Smooth muscle cell (in vitro differentiated cells): Measurements from ENCODE around the gene RPP40. TPM values are rescaled to one million over a fixed set of nuclear protein-coding genes. Genes with fewer than 3 reads are reported as not detected.

Source experiments
- DNase-seq: peaks from one replicate; lab custom pipeline; 2025; ENCODE audit not compliant: unreplicated experiment; lab: John Stamatoyannopoulos, UW
- H2AFZ ChIP-seq: fragments of 200-600 bp; sonication (generic); 2 replicates; pipeline ENCODE4 v1.6.0; 2016; ENCODE audit warnings: antibody characterized with exemption, low read depth, mild to moderate bottlenecking
- H3F3A ChIP-seq: fragments of 200-600 bp; sonication (generic); 2 replicates; pipeline ENCODE4 v1.6.0; 2017; ENCODE audit warnings: antibody characterized with exemption, low read depth
- H3K27ac ChIP-seq: fragments of 200-600 bp; sonication (generic); 2 replicates; pipeline ENCODE4 v1.5.1; 2016; ENCODE audit warnings: low read depth, mild to moderate bottlenecking
- H3K27me3 ChIP-seq: fragments of 200-600 bp; sonication (generic); 2 replicates; pipeline ENCODE4 v1.6.1; 2016; ENCODE audit warnings: low read depth, mild to moderate bottlenecking
- H3K36me3 ChIP-seq: fragments of 200-600 bp; sonication (generic); 2 replicates; pipeline ENCODE4 v1.5.1; 2016; ENCODE audit warnings: low read depth
- H3K4me1 ChIP-seq: fragments of 200-600 bp; sonication (generic); 2 replicates; pipeline ENCODE4 v1.5.1; 2016; ENCODE audit warnings: low read depth
- H3K4me2 ChIP-seq: fragments of 200-600 bp; sonication (generic); 2 replicates; pipeline ENCODE4 v1.6.0; 2016; ENCODE audit warnings: mild to moderate bottlenecking
- H3K4me3 ChIP-seq: fragments of 200-600 bp; sonication (generic); 2 replicates; pipeline ENCODE4 v1.5.1; 2016; ENCODE audit warnings: mild to moderate bottlenecking
- H3K79me2 ChIP-seq: fragments of 200-600 bp; sonication (generic); 2 replicates; pipeline ENCODE4 v1.6.0; 2016; ENCODE audit warnings: low read depth, mild to moderate bottlenecking
- H3K9ac ChIP-seq: fragments of 200-600 bp; sonication (generic); 2 replicates; pipeline ENCODE4 v1.6.0; 2016; ENCODE audit warnings: low read depth
- H3K9me3 ChIP-seq: fragments of 200-600 bp; sonication (generic); replicated peaks from 2 replicates; pipeline ENCODE4 v1.5.1; 2016; ENCODE audit warnings: low read depth
- H4K20me1 ChIP-seq: fragments of 200-600 bp; sonication (generic); 2 replicates; pipeline ENCODE4 v1.6.0; 2016; ENCODE audit warnings: low read depth
- CTCF ChIP-seq: fragments of 200-600 bp; sonication (generic); IDR thresholded peaks from 2 replicates; pipeline ENCODE4 v1.5.1; 2017; ENCODE audit warnings: borderline replicate concordance, mild to moderate bottlenecking, antibody characterized with exemption; ENCODE audit not compliant: insufficient read depth, poor library complexity, severe bottlenecking
- WGBS: methylation state at CpG from one replicate; pipeline ENCODE4 v1.1.7; 2016; ENCODE audit warnings: low lambda C conversion rate; 5-methylcytosine and 5-hydroxymethylcytosine counted together
- polyA plus RNA-seq: library from polyadenylated mRNA; unstranded; fragments of >200 nt; fragmentation: Nextera tagmentation; extraction: Ambion mirVana; gene quantifications from 2 replicates; pipeline ENCODE4 v1.2.1, GENCODE V29; 2016
- total RNA-seq: library from RNA; depleted of rRNA; stranded (reverse); fragments of >200 nt; gene quantifications from 2 replicates; pipeline ENCODE4 v1.2.3, GENCODE V29; 2014

RPP40 gene
- total and polyA plus RNA-seq, 2 experiments from 2014 or later = 6.7 to 7.7 TPM

- TF ChIP-seq CTCF = peak; percentile 18
- no peaks in the 10 kb centered on the region for H4K20me1 ChIP-seq
- H3F3A ChIP-seq = no peaks in the 10 kb centered on the region
- H3K4me3 ChIP-seq = no peak overlapping the region
- peaks cover 12% of the 10 kb centered on the region for H3K36me3 ChIP-seq
- H3K4me2 ChIP-seq = no peak overlapping the region
- no peaks in the 10 kb centered on the region for H3K9me3 ChIP-seq
- H3K4me1 ChIP-seq = no peaks in the 10 kb centered on the region
- no peak overlapping the region for H2AFZ ChIP-seq
- H3K27me3 ChIP-seq = no peaks in the 10 kb centered on the region
- DNase-seq = no peak
- no peak overlapping the region for H3K9ac ChIP-seq
- H3K27ac ChIP-seq = no peak overlapping the region
- no peaks in the 10 kb centered on the region for H3K79me2 ChIP-seq
- WGBS = 71% methylated on average over 9 of the region's 9 CpGs
Measured at GRCh38 chr6:4957521-4958231, 46.2 kb downstream of the RPP40 start.

- Histone ChIP-seq H3K4me2 (no peak overlapping the region), H3K79me2 (no peaks in the 10 kb centered on the region), H4K20me1 (peaks cover under 1% of the 10 kb centered on the region), H3K27me3 (no peaks in the 10 kb centered on the region), H3K4me1 (no peaks in the 10 kb centered on the region), H2AFZ (no peak overlapping the region), H3F3A (no peaks in the 10 kb centered on the region), H3K27ac (no peak overlapping the region), H3K9ac (no peak overlapping the region), H3K36me3 (peaks cover 12% of the 10 kb centered on the region), H3K9me3 (no peaks in the 10 kb centered on the region), H3K4me3 (no peak overlapping the region)
- 96% methylated on average over 5 of the region's 5 CpGs for WGBS
- no peak for DNase-seq
- no peak for TF ChIP-seq CTCF
Measured at GRCh38 chr6:4956625-4957024, 47.2 kb downstream of the RPP40 start.

- no peak for TF ChIP-seq CTCF
- 96% methylated on average over 12 of the region's 12 CpGs for WGBS
- H2AFZ ChIP-seq = no peak overlapping the region
Measured at GRCh38 chr6:4953440-4953839, 50.4 kb downstream of the RPP40 start.

More at GRCh38 chr6:4953440-4953839, 50.4 kb downstream of the RPP40 start:
- H3K27ac ChIP-seq = no peak overlapping the region
- H3K4me1 ChIP-seq = no peaks in the 10 kb centered on the region
- H3K36me3 ChIP-seq = peaks cover 12% of the 10 kb centered on the region
- no peaks in the 10 kb centered on the region for H3K79me2 ChIP-seq
- no peaks in the 10 kb centered on the region for H3K27me3 ChIP-seq
- DNase-seq = no peak
- H3K4me2 ChIP-seq = no peak overlapping the region
- no peak overlapping the region for H3K4me3 ChIP-seq
- H3K9ac ChIP-seq = no peak overlapping the region
- no peaks in the 10 kb centered on the region for H3F3A ChIP-seq
- no peaks in the 10 kb centered on the region for H3K9me3 ChIP-seq
- peaks cover 12% of the 10 kb centered on the region for H4K20me1 ChIP-seq
